HUES64 (cell line): ENCODE results near the gene SRRM4.
A peak's percentile ranks its signal among the peaks of the same experiment; 100 is the strongest.
"Not testable (repeated sequence)": the region's sequence is repeated elsewhere in the genome, so short reads cannot be mapped to it uniquely, and the experiment has no call there.

Experiments used
- H3K27ac ChIP-seq: 2 replicates; pipeline ENCODE4 v1.7.0; 2013; ENCODE audit warnings: low read depth, low read length, inconsistent platforms
- H3K27me3 ChIP-seq: 2 replicates; pipeline ENCODE4 v1.6.1; 2013; ENCODE audit warnings: mild to moderate bottlenecking, low read length; ENCODE audit not compliant: insufficient read depth
- H3K36me3 ChIP-seq: 2 replicates; pipeline ENCODE4 v1.6.1; 2013; ENCODE audit warnings: mild to moderate bottlenecking, low read length; ENCODE audit not compliant: insufficient read depth
- H3K4me1 ChIP-seq: 2 replicates; pipeline ENCODE4 v1.6.1; 2013; ENCODE audit warnings: mild to moderate bottlenecking, low read length, moderate library complexity; ENCODE audit not compliant: insufficient read depth
- H3K4me3 ChIP-seq: 2 replicates; pipeline ENCODE4 v1.5.1; 2013; ENCODE audit warnings: mild to moderate bottlenecking, low read length, moderate library complexity
- H3K9ac ChIP-seq: 2 replicates; pipeline ENCODE4 v1.6.1; 2013; ENCODE audit warnings: mild to moderate bottlenecking, low read depth, low read length
- H3K9me3 ChIP-seq: 2 replicates; pipeline ENCODE4 v1.6.1; 2013; ENCODE audit warnings: low read depth, low read length; ENCODE audit not compliant: insufficient read depth
- WGBS: fragments of 150-250, 120-280 bp; methylation state at CpG from one replicate; pipeline ENCODE4 v1.1.7; 2013; ENCODE audit warnings: missing lambda C conversion rate; 5-methylcytosine and 5-hydroxymethylcytosine counted together

The SRRM4 gene

DNA sequence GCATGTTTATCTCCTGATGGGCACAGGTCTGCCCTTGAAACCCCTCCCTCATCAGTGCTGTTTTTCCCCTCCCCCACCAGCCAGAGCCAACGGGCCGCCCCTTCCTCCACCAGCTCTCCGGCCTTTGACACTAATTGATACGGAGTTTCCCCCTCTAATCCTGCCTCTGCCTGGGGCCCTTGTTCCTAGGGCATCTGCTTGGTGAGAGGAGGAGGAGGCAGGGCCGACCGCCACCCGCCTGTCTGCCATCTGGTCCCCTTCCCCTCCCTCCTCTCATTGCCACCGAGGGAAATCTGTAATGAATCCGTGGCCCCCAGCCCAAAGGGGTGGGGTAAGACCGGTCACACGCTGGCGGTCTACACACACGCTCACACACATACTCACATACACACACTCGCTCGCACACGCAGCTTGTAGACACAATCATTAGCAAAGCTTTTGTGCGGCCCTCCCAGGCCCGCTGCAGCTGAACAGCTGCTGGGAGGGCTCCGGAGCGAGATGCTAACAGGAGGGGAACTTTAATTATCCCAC, 27.4 kb downstream of the SRRM4 start:
- Histone ChIP-seq H3K27ac (no peak overlapping the region), H3K27me3 (no peaks in the 10 kb centered on the region), H3K9ac (peak overlapping the region; percentile 22; the same call in 1 of the 2 replicates), H3K4me1 (peaks cover 51% of the 10 kb centered on the region), H3K9me3 (no peaks in the 10 kb centered on the region), H3K4me3 (peak overlapping the region; percentile 47), H3K36me3 (no peaks in the 10 kb centered on the region)
- WGBS: 16% methylated on average over 18 of the region's 20 CpGs

DNA sequence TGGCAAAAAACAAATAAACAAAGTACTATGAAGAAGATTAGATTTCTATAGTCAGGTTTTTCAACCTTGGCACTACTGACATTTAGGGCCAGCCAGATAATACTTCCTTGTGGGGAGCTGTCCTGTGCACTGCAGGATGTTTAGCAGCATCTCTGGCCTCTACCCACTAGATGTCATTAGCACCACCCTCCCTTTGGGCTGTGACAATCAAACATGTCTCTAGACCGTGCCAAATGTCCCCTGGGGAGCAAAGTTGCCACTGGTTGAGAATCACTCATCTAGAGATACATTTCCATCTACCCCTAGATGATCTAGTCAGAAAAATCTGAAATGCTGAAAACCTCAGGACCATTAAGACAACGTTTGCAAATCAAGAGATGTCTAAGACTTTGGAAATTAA, 29.9 kb downstream of the SRRM4 start:
- WGBS: 58% methylated on average over 2 of the region's 2 CpGs
- Histone ChIP-seq H3K27ac (no peak overlapping the region), H3K9ac (no peak overlapping the region), H3K4me3 (no peak overlapping the region), H3K4me1 (peaks cover 34% of the 10 kb centered on the region), H3K36me3 (no peaks in the 10 kb centered on the region), H3K27me3 (no peaks in the 10 kb centered on the region), H3K9me3 (no peaks in the 10 kb centered on the region)

DNA sequence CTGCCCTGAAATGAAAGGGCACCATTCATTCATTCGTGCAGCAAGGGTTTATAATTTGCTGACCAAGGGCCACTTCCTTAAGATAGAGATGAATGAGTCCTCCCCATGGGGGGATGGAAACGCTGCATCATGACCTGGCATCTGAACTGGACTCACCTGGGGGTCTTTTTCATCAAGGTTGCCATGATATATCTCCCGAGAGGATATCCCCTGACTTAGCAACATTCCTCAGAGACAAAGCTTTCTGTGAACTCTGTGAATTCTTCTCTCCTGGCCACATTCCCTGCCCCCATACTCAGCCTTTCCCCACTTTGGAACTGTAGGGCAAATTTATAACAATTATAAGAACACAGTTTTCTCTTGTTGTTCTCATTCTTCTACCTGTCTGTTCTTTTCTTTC, 30.8 kb downstream of the SRRM4 start:
- H3K4me3 ChIP-seq: no peak overlapping the region
- 49% methylated on average over 3 of the region's 3 CpGs for WGBS
- no peak overlapping the region for H3K9ac ChIP-seq
- H3K4me1 ChIP-seq: peaks cover 30% of the 10 kb centered on the region
- no peaks in the 10 kb centered on the region for H3K36me3 ChIP-seq
- H3K27me3 ChIP-seq: no peaks in the 10 kb centered on the region
- H3K9me3 ChIP-seq: no peaks in the 10 kb centered on the region
- no peak overlapping the region for H3K27ac ChIP-seq

DNA sequence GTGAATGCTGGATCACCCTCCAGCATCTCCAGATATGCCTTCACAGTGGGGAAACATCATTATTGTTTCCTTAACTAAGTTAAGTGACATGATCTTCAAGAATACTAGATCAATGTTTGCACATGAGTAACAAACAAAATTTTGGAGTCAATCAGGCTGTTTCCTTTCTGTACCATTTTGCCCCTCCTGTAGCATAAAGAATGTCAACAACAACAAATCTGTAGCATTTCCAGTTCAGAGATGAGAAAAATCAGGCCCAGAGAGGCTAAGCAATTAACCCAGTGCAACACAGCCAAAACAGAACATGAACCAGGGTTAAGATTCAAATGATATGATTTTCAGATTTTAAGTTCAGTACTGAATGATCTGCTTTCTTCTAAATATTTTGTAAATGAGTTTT, 31.7 kb downstream of the SRRM4 start:
- Histone ChIP-seq H3K36me3 (no peaks in the 10 kb centered on the region), H3K27ac (no peak overlapping the region), H3K4me1 (peaks cover 37% of the 10 kb centered on the region), H3K9ac (no peak overlapping the region), H3K27me3 (no peaks in the 10 kb centered on the region), H3K9me3 (no peaks in the 10 kb centered on the region), H3K4me3 (no peak overlapping the region)

DNA sequence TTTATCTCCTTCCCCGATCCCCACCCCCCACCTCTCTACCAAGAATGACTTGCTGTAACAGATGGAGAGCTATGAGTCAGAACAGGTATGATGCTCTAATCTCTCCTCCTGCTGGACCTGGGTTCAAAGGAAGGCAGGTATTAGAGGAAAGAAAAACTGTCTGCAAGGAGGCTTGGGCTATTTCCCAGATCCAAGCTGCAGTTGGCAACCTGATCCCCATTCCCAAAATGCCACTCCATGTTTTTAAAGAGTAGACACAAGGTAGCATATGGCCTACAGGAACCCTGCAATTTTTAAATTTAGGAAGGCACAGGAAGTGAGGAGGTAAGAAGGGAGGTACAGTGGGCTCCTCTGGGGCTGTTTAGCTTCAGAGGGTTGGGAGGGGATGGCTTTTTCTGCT, 33.0 kb downstream of the SRRM4 start:
- no peak overlapping the region for H3K9ac ChIP-seq
- no peaks in the 10 kb centered on the region for H3K36me3 ChIP-seq
- peaks cover 39% of the 10 kb centered on the region for H3K4me1 ChIP-seq
- no peaks in the 10 kb centered on the region for H3K9me3 ChIP-seq
- no peak overlapping the region for H3K4me3 ChIP-seq
- H3K27ac ChIP-seq: no peak overlapping the region
- no CpG with 5 or more reads among the region's 1 CpG for WGBS
- no peaks in the 10 kb centered on the region for H3K27me3 ChIP-seq

DNA sequence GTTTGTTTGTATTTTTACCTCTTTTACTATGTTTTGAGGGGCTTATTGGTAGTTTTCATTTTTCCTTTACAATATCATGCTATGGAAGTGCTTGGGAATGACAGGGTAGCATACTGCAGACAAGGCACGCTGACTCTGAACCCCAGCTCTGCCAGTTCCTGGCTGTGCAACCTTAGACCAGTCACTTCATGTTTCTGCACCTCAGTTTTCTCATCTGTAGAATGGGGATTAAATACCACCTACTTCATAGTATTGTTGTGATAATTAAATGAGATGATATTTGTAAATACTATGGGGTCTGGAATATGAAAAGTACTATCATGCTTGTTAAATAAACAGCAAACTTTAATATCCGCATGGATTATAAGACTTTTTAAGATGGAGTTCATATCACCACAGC, 35.4 kb downstream of the SRRM4 start:
- no peaks in the 10 kb centered on the region for H3K9me3 ChIP-seq
- no peaks in the 10 kb centered on the region for H3K36me3 ChIP-seq
- no peaks in the 10 kb centered on the region for H3K27me3 ChIP-seq
- H3K4me3 ChIP-seq: no peak overlapping the region
- no peak overlapping the region for H3K9ac ChIP-seq
- WGBS: 82% methylated on average over 2 of the region's 2 CpGs
- no peak overlapping the region for H3K27ac ChIP-seq
- peaks cover 46% of the 10 kb centered on the region for H3K4me1 ChIP-seq

DNA sequence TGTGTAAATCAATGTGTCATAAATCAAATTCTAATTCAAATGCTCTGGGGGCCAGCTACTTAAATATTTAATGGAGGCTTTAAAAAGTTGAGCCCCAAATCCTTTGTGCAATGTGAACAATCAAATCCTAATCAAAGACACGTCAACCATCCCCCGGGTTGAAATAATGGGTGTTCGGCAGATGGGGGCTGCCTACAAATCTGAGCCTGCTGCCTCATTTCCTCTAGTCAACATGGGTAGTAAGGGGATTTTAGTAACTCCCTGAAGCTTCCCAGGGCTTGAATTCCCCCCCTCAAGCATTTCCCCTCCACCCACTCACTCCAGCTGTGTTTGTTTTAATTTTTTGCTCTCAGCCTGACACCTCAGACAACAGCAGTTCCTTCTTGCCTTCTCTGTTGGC, 37.8 kb downstream of the SRRM4 start:
- H3K4me3 ChIP-seq: no peak overlapping the region
- H3K9ac ChIP-seq: 0 out of 2 replicates have a peak overlapping the region, but pooled peaks have one; percentile 12
- H3K27me3 ChIP-seq: no peaks in the 10 kb centered on the region
- H3K4me1 ChIP-seq: peaks cover 32% of the 10 kb centered on the region
- 49% methylated on average over 3 of the region's 3 CpGs for WGBS
- H3K27ac ChIP-seq: no peak overlapping the region
- H3K36me3 ChIP-seq: no peaks in the 10 kb centered on the region
- no peaks in the 10 kb centered on the region for H3K9me3 ChIP-seq

DNA sequence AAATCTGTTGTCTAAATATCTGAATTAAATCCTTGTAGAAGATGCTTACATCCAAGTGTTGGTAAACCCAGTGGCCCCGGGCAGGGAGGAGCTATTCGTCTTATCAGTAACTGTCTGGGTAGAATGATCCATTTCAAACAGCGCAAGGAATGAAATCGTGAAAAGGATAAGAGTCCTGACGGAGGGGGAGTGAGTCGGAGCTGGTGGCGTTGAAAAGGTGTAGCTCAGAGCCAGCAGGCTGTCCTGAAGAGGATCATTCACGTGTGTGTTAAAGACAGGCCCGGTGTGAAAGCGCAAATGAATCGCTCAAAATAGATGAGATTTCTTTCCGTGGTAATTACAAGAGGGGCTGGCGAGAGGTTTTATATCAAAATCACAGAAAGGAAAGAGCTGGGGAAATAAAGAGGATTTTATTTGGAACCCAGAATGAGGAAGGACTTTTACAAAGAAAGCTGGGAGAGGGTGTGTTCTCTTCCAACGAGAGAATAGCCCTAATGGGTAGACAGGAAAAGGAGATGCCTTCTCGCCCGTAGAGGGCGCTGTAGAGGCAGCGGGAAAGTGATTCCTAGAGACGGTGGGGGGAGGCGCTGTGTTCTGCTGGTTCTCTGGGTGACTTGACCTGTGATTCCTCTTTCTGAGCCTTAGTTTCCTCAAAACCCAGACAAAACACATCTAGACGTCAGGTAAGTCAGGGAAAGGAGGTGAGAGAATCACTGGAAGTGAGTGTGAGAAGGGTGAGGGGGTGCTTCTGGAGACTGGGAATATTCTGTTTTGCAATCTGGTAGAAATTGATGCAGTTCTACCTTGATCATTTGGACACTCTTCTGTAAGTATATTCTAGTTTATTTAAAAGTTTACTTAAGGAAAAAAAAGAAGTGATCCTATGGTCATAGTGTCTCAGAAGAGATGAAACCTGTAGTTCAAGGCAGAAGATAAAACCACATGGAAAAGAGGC, 39.3 kb downstream of the SRRM4 start:
- H3K9me3 ChIP-seq: no peaks in the 10 kb centered on the region
- WGBS: 46% methylated on average over 20 of the region's 21 CpGs
- H3K36me3 ChIP-seq: no peaks in the 10 kb centered on the region
- no peak overlapping the region for H3K9ac ChIP-seq
- H3K27ac ChIP-seq: no peak overlapping the region
- peak overlapping the region; percentile 24; the same call in 1 of the 2 replicates for H3K4me3 ChIP-seq
- H3K4me1 ChIP-seq: peaks cover 32% of the 10 kb centered on the region
- H3K27me3 ChIP-seq: no peaks in the 10 kb centered on the region

DNA sequence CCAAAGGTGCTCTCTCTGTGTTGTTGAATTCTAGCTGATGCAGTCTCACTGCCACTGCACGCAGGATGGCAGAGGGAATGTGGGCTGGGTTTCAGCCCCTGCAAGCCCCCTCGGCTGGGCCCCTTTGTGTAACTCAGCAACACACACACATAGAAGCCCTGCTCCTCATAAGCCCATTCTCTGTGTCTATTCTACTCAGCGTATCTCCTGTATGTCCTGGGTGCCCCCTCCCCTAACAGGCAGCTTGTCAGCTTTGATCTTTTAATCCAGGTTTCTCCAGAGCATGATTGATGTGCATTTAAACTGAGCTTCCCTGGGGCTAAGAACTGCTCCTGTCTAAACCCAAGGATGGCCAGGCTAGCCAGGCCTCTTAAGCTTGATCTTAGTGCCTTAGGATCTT, 43.0 kb downstream of the SRRM4 start:
- Histone ChIP-seq H3K4me1 (peaks cover 11% of the 10 kb centered on the region), H3K4me3 (no peak overlapping the region), H3K27ac (no peak overlapping the region), H3K9ac (no peak overlapping the region), H3K36me3 (no peaks in the 10 kb centered on the region), H3K9me3 (no peaks in the 10 kb centered on the region), H3K27me3 (no peaks in the 10 kb centered on the region)
- WGBS: 73% methylated on average over 3 of the region's 3 CpGs

DNA sequence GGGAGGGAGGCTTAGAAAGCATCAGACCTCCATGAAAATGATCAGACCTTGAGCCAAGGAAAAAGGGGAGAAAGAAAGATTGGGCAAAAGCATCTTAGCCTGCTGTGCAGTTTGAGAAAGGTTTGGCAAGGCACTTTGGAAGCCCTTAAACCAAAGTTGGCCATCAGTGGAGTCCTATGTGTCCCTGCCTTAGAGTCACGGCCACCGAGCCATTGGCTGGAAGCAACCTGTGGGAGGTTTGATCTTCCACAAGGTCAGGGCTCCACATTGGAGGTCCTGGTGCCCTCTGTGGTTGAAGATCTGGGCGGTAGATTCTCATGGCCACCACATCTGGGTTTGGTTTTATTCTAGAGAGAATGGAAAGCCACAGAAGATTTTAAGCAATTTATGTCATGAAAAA, 44.4 kb downstream of the SRRM4 start:
- Histone ChIP-seq H3K27me3 (no peaks in the 10 kb centered on the region), H3K9ac (no peak overlapping the region), H3K9me3 (peaks cover 2% of the 10 kb centered on the region; the same call in 1 of the 2 replicates), H3K27ac (no peak overlapping the region), H3K36me3 (no peaks in the 10 kb centered on the region), H3K4me3 (no peak overlapping the region), H3K4me1 (no peaks in the 10 kb centered on the region)
- 93% methylated on average over 3 of the region's 3 CpGs for WGBS

DNA sequence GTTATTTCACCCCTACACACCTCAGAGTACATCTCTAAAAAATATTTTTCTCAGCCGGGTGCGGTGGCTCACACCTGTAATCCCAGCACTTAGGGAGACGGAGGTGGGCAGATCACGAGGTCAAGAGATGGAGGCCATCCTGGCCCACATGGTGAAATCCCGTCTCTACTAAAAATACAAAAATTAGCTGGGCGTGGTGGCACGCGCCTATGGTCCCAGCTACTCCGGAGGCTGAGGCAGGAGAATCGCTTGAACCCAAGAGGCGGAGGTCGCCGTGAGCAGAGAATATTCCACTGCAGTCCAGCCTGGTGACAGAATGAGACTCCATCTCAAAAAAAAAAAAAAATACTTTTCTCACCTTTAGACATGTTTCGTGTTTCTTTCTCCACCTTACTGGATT, 52.0 kb downstream of the SRRM4 start:
- H3K36me3 ChIP-seq, H3K9ac ChIP-seq, H3K4me3 ChIP-seq, H3K4me1 ChIP-seq, H3K27me3 ChIP-seq, H3K27ac ChIP-seq: not testable (repeated sequence)
- H3K9me3 ChIP-seq: peaks cover 10% of the 10 kb centered on the region; the same call in 1 of the 2 replicates
- 94% methylated on average over 13 of the region's 14 CpGs for WGBS
